HG03135 (cell line): ENCODE results near the gene TNFRSF4.

Source experiments
- ATAC-seq: cut with Tn5 transposase; IDR thresholded peaks from one replicate; pipeline ENCODE4 v1.9.1; 2021; ENCODE audit warnings: mild to moderate bottlenecking, moderate library complexity; ENCODE audit not compliant: unreplicated experiment

Gene TNFRSF4

DNA sequence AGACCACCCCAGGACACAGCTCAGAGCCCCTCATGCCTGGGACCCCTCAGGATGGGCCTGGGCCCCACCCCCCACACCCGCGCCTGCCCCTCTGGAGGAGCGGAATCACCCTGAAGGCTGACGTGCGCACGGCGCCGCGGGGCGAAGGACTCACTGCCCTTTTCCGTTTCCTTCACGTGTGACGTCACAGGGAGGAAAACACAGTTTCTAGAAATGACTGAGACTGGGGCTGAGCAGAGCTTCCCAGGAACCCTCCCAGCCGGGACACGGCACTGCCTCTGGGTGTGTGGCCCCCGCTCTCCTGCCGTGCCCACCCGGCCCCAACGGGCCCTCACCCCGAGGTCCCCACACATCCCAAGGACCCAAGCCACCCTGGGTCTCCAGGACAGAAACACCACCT is 5.4 kb upstream of the TNFRSF4 start:
- no peak for ATAC-seq

DNA sequence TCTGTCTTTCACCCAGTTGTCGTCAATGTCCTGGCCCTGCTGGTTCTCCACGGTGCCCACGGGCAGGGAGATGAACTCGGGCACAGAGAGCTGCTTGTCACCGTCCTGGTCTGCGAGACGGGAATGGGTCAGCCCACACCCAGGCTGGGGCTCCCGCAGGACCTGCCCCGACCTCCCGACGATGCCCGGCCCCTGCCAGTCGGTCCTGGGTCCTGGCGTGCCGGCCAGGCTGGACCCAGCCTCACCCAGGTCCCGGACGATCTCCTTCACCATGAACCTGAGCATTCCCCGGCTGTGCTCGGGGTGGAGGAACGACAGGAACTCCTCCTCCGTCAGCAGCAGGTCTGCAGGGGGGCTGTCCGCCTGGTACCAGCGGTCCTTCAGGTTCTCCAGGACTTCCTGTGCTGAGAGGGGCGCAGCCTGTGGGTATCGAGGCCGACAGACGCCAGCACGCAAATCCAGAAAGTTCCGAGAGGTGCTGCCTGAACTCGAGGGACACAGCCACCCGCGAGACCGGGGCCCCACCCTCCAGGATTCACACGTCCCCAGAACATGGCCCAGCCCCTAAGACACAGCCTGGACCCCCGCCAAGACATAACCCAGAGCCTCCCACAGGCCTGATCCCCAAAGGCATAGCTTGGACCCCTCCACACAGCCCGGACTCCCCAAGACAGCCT is 4.7 kb upstream of the TNFRSF4 start:
- ATAC-seq, result no peak

DNA sequence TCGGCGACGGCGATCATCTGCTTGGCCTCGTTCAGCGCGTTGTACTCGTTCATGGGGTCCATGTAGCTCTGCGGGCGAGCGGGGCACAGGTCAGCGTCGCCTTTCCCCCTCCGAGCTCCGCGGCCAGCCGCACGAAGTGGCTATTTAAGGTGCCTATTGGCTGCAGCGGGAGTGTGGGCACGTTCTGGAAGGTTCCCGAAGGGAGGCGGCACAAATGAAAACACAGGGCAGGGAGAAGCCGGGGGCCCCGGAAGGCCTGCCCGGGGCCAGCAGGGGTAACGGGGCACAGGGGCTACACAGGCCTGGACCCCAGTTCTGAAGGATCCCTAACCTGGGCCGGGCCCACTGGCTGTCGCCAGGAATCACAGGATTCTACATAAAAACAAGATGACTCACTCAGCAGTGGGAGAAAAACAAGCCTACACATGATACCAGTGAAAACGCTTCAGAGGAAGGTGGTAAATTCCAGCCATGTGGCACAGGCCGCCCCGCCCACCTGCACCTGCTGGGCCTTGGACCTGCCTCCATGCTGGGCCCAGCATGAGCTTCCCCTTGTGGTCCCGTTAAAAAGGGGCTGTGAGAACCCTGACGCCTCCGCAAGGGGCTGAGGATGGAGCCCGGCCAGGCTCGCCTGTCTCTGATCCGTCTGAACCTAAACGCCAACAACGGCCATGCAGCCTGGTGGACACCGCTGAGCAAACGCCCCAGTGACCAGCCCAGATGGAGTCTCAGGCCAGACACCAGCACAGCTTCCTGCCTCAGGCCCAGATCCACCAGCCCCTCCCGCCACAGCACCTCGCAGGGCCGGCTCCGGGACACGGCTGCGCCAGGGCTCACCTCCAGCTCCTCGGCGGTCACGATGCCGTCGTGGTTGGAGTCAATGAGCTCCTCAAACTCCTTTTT is 3.9 kb upstream of the TNFRSF4 start:
- no peak for ATAC-seq

DNA sequence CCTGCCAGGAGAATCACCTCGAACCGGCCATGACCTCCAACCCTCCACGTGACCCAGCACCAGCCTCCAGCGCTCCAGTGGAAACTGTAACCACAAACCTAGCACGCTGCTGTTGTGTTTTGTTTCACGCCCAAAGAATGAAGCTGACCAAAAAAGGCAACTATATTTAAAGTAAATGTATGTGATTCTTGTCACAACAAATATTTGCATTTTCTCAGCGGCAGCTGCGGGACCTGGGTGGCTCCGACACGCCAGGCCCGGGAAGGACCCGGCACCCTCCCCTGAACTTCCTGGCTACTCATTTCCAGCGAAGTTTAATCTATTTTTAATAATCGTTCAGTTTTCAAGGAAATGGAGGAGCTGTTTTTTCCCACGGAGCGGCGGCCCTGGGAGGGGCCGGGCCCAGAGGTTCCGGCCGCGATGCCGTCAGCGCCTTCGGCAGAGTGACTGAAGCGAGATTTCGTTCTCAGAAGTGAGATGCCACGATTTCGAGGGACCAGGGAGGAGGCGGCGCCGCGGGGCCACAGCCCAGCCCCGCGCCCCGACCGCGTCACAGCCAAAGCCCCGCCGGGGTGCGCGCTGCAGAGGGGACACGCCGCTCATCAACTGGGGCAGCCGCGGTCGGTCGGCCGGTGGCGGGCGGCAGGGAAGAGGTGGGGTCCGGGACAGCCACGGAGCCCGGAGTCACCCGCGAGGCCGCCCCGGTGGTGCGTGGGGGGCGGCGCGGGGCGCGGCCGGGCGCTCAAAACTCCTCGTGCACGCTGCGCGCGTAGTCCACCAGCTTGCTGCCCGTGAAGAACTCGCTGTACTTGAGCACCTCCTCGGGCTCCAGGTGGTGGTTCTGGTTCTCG is 3.0 kb upstream of the TNFRSF4 start:
- ATAC-seq, result no peak

DNA sequence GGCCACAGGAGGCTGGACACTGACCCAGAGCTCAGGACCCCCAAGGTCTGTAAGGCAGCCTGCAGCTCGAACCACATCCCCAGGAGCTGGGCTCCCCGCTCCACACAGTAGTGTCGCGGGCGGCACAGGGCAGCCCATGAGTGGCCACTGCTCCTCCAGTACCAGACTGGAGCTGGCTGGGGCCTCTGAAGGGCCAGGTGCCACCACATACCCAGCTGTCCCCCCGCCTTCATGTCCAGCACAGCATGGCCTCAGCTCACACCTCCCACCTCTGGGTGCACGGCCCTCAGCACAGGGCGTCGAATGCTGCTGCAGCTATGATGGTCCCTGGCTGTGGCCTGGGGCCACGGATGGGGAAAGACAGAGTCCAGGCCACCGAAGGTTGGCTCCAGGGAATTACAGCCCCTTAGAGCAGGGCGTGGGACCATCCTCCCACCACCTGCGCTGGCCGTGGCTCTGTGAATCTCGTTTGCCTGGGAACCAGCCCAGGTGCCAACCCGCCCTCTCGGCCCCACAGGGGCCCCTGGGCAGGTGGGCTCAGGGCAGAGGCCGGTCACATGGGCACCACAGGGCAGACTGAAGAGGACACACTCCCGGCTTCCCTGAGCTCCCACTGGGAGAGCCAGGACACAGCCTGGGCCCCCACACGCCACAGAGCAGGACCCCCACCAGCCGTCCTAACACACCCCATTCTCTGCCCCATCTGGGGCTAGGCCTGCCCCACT is 2.1 kb upstream of the TNFRSF4 start:
- no peak for ATAC-seq

DNA sequence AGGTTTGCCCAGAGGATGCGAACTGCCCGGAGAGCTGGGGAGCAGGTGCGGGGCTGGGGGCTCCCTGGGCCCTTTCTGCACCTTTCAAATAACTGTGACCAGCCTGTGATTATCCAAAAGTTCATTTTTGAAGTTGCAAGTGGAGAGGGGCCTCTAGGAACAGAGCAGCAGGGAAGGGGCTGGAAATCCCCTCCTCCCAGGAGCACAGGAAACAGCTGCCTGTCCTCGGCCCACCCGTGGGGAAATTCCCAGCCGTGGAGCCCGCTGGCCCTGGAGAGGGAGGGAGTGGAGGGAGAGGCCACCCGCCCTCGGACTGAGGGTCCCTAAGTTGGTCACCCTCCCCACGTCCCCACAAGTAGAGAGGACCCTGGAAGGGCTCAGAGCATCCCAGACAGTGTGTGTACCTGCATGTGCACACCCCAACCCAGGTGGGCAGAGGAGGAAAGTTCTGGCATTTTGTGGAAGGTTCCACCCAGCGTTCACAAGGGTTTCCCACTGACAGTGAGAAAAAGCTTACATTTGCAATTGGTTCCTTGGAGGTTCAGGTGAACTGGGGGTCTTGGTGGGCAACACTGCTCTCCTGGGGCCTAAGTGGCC is 1.2 kb upstream of the TNFRSF4 start:
- no peak for ATAC-seq

DNA sequence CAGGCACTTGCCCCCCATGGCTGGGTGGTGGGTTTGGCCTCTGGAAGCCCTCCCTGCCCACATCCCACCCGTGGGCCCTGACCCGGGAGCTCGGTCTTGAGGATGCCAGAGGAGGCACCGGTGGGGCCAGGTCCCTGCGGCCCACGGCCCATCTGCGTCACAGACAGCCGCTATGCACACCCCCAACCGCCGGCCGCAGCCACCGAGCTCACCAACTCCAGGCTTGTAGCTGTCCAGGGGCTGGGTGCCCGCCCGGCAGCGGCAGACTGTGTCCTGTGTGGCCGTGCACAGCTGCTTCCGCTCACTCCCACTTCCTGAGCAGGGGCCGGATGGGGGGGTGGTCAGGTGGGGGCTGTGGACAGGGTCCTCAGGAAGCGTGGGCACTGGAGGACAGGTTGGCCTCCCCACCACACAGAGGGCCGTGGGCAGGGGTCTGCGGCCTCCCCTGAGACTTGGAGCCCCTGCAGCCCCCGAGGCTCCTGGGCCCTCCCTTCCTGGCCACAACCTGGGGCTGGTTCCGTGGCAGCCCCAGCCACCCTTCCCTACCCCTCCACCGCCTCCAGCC is 1.1 kb downstream of the TNFRSF4 start:
- ATAC-seq, result no peak

DNA sequence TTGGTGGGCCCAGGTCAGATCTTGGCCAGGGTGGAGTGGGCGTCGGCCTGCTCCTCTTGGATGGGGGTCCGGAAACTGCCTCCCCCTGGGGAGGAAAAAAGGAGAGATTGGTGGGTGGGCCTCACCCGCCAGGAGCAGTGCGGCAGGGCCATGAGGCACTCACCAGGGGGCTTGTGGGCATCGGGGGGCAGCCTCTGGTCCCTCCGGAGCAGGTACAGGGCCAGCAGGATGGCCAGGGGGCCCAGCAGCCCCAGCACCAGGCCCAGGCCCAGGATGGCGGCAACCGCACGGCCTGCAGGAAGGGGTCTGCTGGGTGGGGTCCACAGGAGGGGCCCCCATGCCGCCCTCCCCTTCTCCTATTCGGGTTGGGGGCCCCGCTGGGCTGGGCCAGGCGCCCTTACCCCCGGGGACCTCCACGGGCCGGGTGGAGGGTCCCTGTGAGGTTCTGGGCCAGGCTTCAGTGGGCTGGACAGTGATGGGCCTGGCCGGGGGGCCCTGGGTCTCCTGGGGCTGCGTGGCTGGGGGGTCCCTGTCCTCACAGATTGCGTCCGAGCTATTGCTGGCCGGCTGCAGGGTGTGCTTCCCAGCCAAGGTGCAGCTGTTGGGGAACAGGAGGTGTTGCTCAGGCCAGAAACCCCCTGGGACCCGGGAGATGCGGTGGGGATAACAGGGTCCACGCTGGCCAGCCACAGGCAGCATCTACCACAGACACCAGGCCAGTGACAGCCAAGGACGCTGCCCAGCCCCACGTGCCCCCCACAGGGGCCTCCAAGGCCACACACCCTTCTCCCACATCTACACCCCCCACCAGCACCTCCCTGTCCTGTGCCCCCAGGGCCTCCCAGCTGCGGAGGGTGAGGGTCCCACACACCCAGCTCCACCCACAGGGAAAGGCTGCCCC is 2.2 kb downstream of the TNFRSF4 start:
- no peak for ATAC-seq

DNA sequence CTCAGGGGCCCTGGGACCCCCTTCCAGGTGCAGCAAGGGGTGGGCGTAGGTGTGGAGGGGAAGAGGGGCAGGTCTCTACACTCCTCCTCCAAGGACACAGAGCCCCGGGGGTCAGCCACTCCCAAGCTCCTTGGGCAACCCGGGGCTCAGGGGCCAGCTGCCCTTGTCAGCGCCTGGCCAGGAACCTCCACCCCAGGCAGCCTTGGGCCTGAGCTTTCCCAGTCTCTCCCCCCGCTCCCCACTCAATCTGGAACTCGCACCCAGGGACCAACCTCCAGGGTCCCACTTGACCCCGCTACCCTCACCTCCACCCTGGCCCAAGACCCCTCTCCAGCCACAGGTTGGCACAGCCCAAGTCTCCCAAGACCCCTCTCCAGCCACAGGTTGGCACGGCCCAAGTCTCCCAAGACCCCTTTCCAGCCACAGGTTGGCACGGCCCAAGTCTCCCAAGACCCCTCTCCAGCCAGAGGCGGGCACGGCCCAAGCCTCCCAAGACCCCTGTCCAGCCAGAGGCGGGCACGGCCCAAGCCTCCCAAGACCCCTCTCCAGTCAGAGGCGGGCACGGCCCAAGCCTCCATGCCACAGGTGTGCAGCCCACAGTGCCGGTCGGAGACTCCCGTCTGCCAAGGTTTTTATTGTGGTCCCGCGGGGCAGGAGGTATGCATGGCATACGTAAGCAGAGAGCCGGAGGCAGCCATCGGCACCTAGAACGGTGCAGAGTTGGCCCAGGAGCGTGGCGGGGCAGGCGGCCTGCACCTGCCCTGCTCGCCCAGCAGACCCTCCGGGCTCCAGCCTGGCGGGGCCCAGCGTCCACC is 3.0 kb downstream of the TNFRSF4 start:
- ATAC-seq, result no peak

DNA sequence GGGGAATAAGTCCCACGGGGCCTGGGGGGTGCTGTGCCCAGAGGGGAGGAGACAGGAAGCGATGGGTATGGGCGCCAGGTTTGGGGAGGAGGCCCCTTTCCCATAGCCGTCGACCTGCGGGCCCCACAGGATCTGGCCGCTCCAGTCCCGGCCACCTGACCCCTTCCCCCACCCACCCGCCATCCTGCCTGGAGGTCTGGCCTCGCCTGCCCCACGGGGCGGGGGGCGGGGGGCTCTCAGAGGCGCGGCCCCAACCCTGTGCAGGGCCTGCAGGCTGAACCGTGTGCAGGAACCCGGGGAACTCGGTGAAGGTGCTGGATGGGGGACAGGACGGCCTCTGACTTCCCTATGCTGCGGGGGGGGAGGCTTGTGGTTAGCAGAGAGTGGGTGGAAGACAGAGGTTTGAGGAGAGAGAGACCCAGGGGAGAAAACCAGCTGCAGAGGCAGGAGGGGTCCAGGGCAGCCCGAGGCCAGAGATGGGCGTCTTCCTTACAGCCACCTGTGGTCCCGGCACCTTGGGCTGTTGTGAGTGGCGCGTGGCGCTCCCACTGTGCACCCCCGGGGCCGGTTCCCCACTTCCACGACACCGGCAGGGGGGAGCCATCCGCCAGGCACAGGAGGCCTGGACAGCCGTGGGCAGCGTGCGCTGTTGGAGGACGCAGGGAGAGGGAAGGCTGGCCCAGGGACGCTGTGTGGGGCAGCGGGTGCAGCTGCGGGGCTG is 5.1 kb downstream of the TNFRSF4 start:
- no peak for ATAC-seq

DNA sequence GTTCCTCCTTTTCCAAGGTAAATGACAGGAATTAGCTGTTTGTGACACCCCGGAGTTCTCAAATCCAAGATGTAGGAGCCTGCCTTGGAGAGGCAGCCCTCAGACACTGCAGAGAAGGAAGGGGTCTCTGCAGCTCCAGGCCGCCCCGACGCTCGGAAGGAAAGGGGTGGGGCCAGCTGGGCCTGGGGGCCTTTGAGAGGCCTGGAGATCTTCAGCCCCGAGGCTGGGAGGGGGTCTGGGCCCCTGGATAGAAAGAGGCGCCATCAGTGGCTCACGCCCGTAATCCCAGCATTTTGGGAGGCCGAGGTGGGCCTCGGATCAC is 6.4 kb downstream of the TNFRSF4 start:
- ATAC-seq, result no peak

DNA sequence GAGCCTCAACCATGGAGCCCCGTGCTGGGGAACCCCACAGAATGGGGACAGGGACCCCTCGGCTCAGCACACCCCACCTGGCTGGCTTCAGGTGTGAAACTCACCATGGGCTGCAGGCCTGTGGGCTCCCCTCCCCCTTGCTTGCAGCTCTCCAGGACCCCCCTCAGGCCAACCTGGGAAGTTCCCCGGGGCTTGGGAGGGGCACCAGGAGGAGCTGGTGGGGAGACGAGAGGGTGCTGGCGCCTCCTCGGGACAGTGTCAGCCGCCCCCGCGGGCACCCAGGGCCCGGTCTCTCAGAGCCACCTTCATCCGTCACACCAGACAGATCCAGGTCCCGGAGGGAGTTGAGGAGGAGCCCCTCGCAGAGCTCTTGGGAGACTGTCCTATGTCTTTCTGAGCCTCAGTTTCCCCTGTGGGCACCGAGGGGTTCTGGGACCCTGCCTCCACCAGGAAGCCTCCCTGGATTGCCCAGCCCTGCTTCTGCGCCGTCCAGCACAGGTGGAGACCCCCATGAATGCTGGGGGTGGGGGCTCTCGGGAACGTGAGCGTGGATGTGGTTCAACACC is 6.9 kb downstream of the TNFRSF4 start:
- ATAC-seq, result no peak

DNA sequence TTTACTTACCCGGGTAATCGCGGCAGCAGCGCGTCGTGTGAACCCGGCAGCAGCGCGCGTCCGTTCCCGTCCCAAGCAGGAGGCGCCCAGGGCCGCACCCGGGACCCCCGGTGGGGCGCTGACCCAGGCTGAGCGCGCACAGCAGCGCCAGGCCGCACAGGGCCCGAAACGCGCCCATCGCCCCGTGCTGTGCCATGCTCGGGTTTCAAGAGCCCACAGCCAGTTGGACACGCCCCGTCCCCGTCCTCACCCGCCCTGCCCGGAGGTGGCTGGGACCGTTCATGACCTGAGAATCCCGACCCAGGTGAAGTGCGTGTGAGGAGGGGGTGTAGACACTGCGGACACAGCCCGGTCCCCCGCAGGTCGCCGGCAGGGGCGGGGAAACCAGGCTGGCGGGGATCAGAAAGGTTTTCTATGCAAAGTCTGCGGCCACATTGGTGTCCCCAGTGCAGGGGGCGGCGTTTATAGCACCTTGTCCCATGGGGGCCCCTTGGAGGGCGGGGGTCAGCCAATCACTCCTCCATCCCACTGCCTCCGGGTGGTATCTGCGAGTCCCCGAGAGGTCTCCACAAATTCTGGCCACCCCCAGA is 7.5 kb downstream of the TNFRSF4 start, which contains the start of gene TNFRSF18:
TNFRSF18 (minus strand) TSS at position 217 of the 590 bp plus-strand sequence; CDS start at position 196, 21 bp downstream.
- no peak for ATAC-seq

DNA sequence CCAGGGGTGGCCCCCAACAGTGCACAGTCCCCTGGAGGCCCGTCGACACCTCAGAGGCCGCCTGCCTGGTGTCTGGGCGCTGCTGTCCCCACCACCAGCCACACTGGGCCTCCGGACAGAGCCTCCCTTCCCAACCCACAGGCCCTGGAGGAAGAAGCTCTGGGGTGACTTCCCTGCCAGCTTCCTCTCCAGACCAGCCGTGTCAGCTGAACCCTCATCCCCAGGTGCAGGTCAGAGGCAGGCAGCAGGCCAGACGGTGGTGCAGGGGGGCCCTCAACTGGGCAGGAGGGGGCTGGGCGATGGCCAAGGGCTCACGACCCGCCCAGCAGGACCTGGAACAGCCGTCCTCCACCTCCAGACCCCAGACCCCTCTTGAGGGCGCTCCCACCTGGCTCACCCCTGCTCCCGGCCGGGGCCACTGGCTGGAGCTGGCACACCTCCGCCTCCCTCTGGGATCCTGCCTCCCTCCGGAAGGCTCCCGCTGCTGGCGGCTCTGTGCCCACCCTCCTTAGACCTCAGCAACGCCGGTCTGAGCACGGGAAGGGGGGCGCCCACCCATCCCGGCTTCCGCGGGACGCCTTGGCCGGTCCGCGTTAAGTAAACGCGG is 8.1 kb downstream of the TNFRSF4 start:
- no peak for ATAC-seq

DNA sequence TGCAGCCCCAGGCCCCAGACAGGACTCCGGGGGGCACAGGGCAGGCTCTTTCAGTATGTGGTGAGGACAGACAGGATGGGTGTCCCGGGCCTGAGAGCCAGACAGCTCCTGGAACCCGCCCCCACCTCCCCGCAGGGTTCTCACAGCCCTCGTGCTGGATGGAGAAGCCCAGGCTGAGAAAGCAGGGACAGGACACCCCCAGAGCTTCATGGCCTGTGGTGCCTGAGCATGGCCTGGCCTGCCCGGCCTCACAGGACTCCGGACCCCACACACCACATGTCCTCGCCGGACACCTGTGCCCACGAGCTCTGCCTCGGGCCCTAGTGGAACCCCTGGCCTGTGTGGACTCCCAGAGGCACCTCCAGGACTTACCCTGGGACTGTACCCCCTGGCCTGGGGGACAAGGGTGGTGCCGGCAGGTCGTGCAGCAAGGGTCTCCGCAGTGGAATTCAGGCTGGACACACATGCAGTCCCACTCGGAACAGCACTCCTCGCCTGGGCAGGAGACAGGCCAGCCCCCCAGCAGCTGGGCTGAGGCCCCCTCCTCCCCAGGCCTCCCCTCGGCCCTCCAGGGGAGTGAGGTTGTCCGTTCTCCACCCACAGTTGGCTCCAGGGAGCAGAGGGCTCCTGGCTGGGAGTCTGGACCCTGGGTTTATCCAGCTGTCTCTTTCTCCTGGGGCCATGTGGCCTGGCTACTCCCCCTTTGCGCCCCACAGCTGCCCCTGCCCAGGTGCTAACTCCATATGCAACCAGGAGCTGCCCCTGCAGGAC is 8.8 kb downstream of the TNFRSF4 start:
- no peak for ATAC-seq
